HG02571 (cell line): ENCODE results near the gene PMPCA.
A peak's percentile ranks its signal among the peaks of the same experiment; 100 is the strongest.
"Not testable (repeated sequence)": the region's sequence is repeated elsewhere in the genome, so short reads cannot be mapped to it uniquely, and the experiment has no call there.

Source experiments
- ATAC-seq: cut with Tn5 transposase; IDR thresholded peaks from one replicate; pipeline ENCODE4 v1.9.1; 2021; ENCODE audit warnings: mild to moderate bottlenecking, moderate library complexity; ENCODE audit not compliant: unreplicated experiment

PMPCA gene

DNA sequence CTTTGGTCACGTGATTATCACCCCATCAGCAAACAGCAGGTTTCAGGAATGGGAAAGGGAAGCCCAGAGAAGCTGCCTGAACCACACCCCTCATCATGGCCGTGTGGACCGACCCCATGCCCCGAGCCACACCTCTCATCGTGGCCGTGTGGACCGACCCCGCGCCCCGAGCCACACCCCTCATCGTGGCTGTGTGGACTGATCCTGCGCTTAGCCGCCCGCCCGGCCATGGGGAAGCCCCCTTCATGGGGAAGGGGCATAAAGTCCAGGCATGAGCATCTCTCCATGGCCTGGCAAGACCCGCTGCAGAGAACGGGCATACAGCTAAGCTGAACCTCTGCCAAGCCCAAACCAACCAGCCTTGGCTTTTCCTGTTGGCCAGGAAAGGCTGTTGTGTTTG is 16.9 kb upstream of the PMPCA start:
- no peak for ATAC-seq

DNA sequence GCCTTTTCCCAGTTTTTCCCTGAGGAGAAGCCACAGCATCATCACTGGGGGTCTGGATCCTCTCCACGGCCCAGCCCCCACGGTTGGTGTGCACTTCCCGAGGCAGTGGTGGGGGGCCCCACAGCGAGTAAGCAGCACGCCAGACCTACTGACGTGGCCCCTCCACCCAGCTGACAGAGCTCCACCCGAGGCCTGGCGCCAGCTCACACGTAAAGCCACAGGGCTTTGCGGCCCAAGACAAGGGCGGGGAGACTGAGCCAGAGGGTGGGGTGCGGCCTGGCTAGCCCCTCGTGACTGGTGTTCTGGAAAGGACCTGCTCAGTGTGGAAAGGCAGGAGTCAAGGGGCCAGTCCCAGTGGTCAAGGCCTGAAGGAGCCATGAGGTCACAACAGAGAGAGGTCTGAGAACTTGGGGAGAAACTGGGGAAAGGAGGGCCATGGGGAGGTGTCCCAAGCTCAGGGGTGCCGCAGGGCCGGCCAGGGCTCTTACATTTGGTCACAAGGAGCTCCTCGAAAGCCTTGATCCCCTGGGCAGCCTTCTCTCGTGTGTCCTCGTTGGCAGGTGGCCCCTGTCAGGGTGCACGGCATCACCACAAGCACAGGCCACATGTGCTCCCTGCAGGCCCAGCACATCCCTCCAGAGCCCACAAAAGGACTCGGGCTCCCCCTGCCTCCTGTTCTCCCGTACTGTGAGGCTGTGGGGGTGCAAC is 16.0 kb upstream of the PMPCA start:
- no peak for ATAC-seq

DNA sequence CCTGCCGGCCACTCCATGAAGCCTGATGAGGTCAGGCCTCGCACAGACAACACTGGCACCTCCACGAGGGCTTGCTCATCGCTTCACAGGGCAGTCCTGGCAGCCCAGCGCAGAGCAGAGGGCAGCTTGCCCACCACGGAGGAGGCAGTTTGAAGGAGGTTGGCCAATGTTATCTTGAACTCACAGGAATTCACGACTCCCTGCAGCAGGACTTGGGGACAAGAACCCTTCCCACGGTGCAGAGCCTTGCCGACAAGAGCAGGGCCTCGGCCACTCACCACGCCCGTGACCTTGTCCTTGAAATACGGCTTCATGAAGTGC is 15.5 kb upstream of the PMPCA start:
- no peak for ATAC-seq

DNA sequence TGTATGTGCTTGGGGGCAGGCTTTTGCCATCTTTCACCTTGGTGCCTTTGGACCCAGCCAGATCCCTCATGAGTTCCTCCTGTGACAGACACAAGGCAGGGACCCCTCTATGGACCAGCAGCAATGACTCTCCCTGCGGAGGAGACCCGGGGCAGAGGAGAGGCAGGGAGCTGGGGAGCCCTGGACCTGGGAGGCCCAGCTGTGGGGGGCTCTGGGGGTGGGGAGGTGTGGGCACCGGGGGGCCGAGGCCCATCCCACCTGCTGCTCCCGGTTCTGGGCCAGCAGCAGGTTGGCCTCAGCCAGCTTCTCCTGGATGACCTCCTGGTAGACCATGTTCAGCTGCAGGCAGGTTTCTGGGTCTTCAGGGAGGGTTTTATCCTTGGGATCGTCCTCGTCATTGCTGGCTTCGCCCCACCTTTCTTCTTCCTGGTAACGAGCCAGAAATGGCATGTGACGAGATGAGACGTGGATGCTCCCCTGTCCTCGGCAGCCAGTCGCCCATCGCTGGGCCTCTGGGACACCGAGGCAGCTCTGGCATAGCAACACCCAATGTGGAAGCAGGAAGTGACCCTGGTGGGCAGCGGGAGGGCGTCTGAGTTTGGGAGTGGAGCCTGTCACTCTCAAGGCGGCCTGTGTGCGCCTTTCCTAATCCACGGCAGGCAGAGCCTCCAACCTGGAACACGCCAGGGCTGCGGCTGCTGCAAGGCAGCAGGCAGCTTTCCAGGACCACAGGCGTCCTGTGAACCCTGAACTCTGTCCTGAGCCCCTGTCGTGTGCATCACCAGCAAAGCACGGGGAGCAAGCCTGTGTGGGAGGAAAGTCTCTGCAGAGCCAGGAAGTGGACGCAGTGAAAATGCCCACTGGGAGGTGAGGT is 14.9 kb upstream of the PMPCA start:
- ATAC-seq, result no peak

DNA sequence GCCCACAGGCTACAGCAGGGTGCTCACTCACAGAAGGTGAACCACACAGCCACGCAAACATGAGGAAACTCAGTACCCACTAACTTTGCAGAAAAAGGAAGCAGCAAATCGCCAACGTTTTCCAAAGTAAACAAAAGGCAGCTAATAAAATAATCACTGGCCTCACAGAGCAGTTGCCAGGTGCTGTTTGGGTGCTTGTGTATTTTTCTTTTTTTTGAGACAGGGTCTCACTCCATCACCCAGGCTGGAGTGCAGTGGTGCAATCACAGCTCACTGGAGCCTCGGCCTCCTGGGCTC is 14.3 kb upstream of the PMPCA start:
- no peak for ATAC-seq

DNA sequence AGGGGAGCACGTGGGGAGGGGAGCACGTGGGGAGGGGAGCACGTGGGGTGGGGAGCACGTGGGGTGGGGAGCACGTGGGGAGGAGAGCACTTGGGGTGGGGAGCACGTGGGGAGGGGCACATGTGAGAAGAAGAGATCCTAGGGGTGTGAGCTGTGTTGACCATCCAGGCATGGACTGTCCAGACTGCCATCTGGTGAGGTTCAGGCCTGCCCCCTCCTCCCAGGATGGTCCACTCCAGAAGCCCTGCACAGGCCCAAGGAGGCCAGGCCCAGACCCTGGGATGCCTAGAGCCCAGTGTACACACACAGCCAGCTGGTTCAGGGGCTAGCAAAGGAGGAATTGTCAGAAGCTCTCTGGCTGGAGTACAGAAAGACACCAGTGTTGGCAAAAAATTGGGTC is 12.8 kb upstream of the PMPCA start:
- no peak for ATAC-seq

DNA sequence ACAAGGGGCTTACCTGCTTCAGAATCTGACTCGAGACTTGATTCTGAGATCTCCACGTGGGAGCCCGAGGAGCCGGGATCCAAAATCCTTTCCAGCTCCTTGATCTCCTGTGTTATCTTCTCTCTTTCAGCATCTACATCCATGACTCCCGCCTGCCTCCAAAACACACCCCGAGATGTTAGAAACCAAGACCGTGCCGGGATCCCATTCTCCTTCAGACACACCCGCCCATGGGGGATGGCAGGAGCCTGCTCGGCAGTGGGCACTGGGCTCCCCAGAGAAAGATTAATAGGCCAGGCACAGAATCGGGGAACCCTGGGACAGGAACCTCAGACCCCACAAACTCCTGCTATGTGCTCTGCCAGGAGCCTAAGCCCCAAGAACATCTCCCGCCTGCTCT is 12.2 kb upstream of the PMPCA start:
- no peak for ATAC-seq

DNA sequence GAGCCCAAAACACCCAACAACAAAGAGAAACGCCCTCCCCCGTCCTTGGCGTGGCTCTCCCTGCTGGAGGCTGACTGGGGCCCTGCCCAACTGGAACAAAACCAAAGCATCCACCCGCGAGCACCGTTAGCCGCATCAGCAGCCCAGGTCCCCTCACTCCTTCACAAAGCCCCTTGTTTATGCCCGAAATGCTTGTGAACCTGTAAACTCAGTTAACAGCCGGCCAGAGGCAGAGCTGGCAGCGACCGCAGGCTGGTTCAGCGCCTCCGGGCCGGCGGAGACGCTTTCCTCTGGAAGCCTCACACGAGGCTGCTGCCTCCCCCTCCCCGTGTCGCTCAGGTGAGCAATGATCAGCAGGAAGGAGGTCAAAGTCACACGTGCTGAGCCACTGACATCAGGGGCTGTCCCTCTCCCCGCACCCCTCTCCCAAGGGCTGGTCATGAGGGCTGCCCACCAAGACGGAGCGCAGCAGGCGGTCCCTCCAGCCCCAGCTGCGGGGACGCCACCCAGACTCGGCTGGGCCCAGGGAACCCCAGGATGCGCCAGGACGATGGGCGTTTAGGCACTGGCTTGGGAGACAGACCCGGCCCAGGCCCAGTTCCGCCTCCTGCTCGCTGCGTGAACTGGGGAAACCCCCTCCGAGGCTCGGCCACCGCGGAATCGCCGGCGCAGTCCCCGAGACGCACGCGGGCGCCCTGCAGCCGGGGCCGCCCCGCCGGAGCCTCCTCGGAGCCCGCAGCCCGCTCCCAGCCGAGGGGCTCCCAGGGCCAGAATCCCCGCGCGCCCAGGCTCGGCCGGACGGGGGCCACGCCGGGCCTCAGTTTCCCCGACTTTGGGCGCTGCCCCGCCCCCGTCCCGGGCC is 11.1 kb upstream of the PMPCA start:
- peak; percentile 21 for ATAC-seq

DNA sequence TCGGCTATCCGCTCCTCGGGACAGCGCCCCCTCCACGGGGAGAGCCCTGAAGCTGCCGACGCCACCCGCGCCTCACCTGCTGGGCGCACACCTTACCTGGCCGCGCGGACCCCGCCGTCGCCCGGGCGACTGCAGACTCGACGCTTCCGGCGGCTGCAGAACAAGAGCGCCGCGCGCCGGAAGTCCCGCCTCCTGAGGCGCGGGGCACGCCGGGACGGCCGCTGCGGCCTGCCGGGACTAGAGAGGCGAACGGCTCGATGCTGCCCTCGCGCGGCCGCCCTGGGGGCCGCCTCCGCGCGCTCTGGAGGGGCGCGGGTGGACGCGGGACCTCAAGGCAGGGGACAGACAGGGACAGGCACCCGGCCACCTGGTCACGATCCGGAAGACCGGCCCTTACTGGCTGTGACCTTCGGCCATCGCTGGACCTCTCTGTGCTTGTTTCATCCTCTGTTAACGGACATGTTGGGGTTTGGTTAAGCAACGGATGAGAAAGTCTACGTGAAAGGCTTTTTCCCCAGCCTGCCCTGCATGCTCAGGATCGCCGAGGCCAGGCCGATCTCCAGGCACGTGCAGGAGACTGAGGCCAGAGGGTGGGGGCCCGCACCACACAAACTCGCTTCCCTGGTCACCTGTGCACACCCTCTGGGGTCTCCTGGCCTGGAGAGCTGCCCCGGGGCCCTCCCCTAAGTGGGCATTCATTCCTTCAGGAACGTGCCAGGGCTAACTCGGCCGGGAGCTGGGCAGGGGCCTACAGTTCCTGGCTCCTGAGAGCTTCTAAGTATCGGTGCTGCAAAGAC is 10.2 kb upstream of the PMPCA start, which contains the start of gene SNAPC4:
Gene SNAPC4, minus strand, starts transcription at position 133 of the 797 bp plus-strand sequence. CDS start 1,742 bp downstream, outside the sequence.
- peak; percentile 56 for ATAC-seq

DNA sequence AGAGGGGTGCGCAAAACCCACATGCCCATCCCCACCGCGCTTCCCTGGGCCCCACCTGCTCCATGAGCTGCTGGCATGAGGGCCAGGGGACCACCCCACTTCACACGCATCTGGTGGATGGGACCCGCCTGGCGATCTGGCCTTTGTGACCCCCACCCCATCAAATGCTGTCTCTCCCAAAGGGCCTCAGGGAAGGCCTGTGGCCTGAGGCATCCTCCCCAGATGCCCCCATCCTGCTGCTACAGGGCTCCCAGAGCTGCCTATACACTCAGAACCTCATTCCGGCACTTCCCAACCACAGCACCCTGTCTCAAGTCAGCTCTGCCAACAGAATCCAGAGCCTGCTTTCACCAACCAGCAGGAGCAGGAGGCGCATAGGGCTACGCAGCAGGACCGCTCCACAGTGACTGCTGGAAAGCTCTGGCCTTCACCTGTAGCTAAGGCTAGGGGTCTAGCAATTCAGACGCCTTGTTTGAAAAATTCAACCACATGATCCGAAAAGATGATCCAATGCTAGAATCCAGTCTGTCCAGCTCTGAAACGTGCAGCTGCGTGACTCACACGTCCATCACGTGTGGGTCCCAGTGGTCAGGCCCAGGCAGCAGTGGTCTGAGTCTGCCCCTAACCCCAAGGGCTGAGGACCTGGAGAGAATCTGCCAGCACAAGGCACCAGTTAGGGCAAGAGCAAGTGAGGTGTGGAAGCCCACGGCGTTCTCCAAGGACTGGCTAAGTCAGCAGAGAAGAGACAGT is 9.1 kb upstream of the PMPCA start:
- no peak for ATAC-seq

DNA sequence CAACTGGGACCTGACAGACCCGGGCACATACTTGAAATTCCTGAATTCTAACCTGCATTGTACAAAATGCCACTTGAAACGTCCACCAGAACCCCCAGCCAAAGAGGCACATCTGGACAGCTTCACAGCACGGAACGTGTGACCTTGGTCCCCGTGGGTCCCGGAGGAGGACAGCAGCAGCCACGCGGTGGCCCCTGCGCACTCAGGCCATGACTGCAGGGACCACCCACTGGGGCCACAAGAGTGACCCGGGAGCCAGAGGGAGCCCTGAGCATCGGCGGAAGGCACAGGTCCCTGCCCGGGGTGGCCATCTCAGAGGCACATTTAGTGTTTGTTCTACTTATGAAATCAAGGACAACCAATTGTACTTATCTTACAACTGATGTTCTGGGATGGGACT is 8.4 kb upstream of the PMPCA start:
- ATAC-seq, result no peak

DNA sequence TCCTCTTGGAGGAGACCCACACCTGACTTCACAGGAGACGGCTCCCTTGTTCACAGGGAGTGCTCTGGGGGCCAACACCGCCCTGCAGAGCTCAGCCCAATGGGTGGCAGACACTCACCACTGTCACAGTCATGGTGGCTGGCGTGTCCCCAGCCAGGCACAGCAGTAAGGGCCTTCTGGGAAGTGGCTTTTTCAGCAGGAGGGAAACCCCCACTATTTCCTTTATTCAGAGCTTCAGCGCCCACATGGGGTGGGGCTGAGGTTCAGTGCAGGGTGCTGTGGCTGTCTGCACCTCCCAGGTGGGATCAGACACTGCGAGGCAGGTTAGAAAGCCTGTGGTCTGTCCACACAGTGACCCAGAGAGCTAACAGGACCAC is 6.9 kb upstream of the PMPCA start:
- ATAC-seq, result peak; percentile 36

DNA sequence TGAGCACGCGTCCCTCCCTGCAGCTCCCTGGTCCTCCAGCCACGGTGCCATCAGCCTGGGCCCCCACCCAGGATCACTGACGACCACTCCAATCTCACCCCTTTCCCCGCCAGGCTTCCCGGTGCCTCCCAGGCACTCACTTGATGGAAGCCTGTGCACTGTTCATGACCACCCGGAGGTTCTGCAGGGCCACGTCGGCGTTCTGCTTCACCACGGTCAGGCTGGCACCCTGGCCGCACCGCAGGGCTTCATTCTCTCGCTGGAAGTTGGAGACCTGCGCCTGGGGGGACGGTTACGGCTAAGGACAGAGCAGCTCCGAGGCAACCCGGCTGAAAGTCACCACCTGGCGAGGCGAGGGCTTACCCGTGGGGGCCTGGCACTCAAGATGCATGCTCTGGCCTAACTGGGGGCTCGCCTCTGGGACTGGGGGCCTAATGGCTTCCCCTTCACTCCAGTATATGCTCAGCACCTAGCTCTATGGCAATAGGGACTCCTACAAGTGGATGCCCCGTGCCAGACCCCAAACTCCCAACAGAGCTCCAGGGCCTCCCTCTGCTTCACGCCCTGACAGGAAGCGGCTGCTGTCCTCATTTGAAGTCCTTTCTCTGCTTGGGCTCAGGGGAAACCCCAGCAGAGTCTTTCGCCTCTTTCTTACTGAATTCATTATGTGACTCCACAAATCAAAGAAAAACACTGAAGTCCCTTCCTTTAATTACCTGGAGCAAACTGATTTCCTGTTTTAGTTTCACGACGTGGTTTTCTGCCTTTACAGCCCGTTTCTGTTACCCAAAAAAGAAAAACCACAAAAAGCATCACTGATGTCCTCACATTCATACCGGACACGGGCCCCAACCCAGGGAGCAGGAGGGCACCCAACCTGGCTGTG is 6.3 kb upstream of the PMPCA start:
- no peak for ATAC-seq

DNA sequence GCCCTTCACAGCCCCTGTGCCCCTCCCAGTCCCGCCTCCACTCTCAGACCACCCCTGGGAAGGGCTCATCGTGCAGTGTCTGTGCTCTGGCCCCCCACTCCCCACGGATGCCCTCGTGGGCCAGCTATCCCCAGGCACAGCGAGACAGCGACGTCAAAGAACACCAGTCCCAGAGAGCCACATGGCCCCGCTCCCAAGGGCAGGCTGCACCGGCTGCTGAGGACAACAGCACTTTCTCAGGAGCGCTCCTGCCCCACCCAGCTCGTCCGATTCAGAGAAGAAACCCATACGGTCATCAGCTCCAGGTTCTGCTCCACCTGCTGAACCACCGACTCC is 5.7 kb upstream of the PMPCA start:
- no peak for ATAC-seq

DNA sequence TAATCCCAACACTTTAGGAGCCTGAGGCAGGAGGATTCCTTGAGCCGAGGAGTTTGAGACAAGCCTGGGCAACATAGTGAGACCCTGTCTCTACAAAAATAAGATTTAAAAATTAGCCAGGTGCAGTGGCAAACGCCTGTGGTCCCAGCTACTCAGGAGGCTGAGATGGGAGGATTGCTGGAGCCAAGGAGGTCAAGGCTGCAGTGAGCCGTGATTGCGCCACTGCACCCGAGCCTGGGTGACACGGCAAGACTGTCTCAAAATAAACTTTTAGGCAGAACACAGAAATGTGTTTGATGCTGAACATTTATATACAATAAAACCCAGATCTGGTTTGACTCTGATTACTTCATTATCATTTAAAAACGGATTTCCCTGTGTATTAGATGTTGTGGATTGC is 5.0 kb upstream of the PMPCA start:
- no peak for ATAC-seq

DNA sequence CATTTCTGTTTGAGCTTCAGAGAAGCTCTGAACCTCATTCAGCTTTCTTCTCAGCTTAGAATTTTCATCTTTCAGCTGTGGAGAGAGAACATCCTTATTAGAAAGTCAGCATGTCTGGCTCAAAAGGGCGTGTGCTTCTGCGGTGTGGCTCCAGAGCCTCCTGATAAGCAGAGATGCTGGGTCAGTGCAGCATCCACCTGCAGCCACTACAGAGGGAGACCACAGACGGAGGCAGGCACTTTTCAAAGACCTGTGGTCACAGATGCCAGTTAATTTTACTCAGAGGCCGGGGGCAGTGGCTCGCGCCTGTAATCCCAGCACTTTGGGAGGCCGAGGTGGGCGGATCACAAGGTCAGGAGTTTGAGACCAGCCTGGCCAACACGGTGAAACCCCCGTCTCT is 4.6 kb upstream of the PMPCA start:
- ATAC-seq, result not testable (repeated sequence)

DNA sequence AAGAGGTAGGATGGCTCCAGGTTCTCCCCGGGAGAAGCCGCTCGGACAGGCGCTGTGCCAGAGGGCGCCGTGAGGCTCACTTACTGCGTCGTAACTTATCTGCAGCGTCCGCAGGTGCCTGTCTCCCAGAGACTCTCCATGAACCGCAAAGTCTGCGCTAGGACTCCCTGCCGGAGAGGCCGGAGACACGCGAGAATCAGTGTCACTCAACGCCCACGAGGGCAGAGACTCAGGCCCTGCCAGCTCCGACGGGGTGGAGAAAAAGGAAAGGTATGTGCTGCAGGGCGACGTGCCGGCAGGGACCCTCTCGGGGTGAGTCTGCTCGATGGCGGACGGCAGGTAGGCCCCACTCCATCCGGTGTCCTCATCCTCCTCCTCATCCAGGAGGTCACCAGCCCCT is 3.4 kb upstream of the PMPCA start:
- not testable (repeated sequence) for ATAC-seq

DNA sequence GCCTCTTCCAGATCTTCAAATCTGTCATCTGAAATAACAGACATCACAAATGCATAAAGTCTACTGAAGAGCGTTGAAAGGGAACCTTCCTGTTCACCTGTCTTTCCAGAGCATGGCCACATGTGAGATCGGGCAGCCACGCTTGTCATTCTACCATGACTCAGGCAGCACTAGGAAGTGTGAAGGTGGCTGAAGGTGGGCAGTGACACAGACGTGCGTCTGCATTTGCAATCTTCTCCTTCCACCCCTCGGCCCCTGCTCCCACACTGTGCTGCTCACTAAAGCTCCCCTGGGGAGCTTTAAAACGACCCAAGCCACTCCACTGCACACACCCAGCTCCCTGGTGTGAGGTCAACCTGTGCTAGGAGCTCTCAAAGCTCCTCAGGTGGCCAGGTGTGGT is 2.5 kb upstream of the PMPCA start:
- no peak for ATAC-seq
